Vagina (tissue), 2 donors: Measurements from ENCODE around the gene CLDN24.

Experiments
- CTCF ChIP-seq, 3 experiments: fragments of 450-650 bp in 2 of 3; fragments of 200-600 bp in 1 of 3; sonication (generic) in 1 of 3; IDR thresholded peaks; one replicate each; pipeline ENCODE4 v1.5.1; 2017 to 2019; ENCODE audit warnings: antibody characterized with exemption in 3 of 3, mild to moderate bottlenecking in 2 of 3, moderate library complexity in 2 of 3
- POLR2A ChIP-seq, 2 donors: fragments of 450-650 bp; IDR thresholded peaks; one replicate each; pipeline ENCODE4 v1.6.1; 2017; ENCODE audit warnings: antibody characterized with exemption in 2 of 2, mild to moderate bottlenecking in 2 of 2, moderate library complexity in 2 of 2

GRCh38 chr4:183318656-183319055 lies 3.6 kb downstream of the CLDN24 start:
- TF ChIP-seq CTCF (IDR thresholded peaks at IDR 0.05): no peak
- no peak for TF ChIP-seq POLR2A (IDR thresholded peaks at IDR 0.05)
